ENCODE results near the gene GATB.

The GATB gene

DNA sequence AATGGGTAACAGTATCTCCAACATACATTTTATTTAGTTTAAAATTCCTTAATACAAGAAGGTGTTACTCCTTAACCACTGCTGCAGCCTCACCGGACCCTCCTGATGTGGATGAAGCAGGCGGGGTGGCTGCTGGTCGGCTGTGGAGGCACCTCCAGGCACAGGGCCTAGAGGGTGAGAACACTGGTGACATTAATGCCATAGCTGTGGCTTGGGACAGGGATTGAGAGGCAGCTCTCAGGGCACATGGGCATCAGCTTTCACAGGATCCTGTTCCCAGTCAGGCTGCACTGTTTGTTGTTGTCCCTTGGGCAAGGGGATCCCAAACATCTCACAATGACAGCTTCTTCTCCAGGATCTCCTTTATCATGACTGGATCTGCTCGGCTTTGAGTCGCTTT lies 90.0 kb downstream of the GATB start:
- Mint-ChIP-seq H3K36me3 (ENCODE audit: low read depth) (no peaks in the 10 kb centered on the region), H3K4me1 (peaks cover 45% of the 10 kb centered on the region), H3K27me3 (ENCODE audit: low read depth) (peaks cover 9% of the 10 kb centered on the region), H3K27ac (no peak overlapping the region), H3K4me3 (no peak overlapping the region), H3K9me3 (no peaks in the 10 kb centered on the region)
- TF ChIP-seq, protein P1, sequence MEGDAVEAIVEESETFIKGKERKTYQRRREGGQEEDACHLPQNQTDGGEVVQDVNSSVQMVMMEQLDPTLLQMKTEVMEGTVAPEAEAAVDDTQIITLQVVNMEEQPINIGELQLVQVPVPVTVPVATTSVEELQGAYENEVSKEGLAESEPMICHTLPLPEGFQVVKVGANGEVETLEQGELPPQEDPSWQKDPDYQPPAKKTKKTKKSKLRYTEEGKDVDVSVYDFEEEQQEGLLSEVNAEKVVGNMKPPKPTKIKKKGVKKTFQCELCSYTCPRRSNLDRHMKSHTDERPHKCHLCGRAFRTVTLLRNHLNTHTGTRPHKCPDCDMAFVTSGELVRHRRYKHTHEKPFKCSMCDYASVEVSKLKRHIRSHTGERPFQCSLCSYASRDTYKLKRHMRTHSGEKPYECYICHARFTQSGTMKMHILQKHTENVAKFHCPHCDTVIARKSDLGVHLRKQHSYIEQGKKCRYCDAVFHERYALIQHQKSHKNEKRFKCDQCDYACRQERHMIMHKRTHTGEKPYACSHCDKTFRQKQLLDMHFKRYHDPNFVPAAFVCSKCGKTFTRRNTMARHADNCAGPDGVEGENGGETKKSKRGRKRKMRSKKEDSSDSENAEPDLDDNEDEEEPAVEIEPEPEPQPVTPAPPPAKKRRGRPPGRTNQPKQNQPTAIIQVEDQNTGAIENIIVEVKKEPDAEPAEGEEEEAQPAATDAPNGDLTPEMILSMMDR (IDR thresholded peaks at IDR 0.05; ENCODE audit: unreplicated experiment in 3 of 3) = no peak

DNA sequence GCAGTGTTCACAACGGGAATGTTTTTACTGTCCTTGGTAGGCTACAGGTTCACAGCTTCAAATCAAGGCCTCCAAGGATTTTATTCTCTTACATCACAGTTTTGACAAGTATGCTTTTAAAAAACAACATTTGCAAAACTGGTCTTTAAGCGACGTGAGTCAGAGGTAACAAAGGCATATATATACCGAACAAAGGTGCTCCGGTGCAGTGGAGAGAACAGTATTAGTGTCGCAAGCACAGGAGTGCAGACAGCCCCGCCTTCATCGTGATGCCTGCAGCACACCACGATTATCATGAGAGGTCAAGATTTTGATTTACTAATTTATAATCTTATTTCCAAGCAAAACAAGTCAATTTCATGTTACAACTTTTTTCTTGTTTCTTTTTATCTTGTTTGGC lies 90.8 kb downstream of the GATB start:
- Mint-ChIP-seq H3K4me1 (peaks cover 36% of the 10 kb centered on the region), H3K27me3 (ENCODE audit: low read depth) (peaks cover 9% of the 10 kb centered on the region), H3K9me3 (no peaks in the 10 kb centered on the region), H3K4me3 (no peak overlapping the region), H3K27ac (no peak overlapping the region), H3K36me3 (ENCODE audit: low read depth) (peaks cover 5% of the 10 kb centered on the region)
- TF ChIP-seq, protein P1 (IDR thresholded peaks at IDR 0.05; ENCODE audit: unreplicated experiment in 3 of 3) = no peak

DNA sequence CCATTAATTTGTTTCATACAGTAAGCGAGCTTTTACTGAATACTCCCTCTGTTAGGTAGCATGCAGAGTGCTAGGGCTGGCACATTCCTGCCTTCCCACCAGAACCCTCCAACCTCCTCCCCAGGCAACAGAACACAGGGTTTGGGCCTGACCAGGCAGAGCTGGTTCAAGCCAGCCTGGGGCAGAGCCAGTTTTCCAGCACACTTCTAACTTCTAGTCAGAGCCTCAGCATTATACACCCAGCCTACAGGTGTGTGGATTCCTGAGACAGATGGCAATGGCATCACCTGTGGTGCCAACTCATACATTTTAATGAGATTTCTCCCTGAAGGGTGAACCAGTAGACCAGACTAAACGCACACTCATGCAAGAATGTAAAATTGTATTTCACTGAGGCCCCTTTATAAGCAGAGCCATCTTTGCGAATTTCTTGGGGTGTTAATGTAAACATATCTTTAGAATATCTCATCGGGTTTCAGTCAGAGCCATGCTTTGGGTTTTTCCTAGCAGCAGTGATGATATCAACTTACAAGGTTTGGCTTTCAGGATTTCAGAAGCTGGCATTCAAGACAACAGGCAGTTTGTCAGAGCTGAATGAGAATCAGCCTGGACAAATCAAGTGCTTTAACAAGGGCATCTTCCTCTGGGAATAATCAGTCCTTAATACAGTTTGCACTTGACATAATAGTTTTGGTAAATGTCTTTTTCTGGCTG lies 92.0 kb downstream of the GATB start:
- no peaks in the 10 kb centered on the region for H3K9me3 Mint-ChIP-seq
- peaks cover 10% of the 10 kb centered on the region for H3K36me3 Mint-ChIP-seq (ENCODE audit: low read depth)
- peaks cover 31% of the 10 kb centered on the region for H3K4me1 Mint-ChIP-seq
- TF ChIP-seq, protein P1 (IDR thresholded peaks at IDR 0.05; ENCODE audit: unreplicated experiment in 3 of 3) = no peak
- H3K27me3 Mint-ChIP-seq (ENCODE audit: low read depth) = peaks cover 9% of the 10 kb centered on the region
- H3K4me3 Mint-ChIP-seq = no peak overlapping the region
- peak overlapping the region in 1 of 3 experiments; percentile 70 for H3K27ac Mint-ChIP-seq

DNA sequence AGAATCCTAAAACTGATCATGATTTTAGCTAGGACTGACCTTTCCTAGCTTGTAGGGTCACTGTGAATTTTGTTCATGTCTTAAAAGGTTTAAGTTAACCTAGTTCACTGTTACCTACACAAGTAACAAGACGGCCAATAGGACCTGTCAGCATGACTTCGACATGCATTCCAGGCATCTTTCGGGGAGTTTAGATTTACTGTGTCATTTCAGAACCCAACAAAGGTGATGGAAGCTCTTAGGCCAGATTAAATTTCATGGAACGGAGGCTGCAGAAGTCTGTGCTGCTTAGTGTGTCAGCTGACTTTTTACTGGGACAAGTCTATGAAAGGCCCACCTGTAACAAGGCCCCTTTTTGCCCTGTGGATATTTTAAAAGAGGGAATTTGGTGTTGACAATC lies 93.1 kb downstream of the GATB start:
- Mint-ChIP-seq H3K27me3 (ENCODE audit: low read depth) (peaks cover 9% of the 10 kb centered on the region), H3K27ac (no peak overlapping the region), H3K36me3 (ENCODE audit: low read depth) (peaks cover 15% of the 10 kb centered on the region), H3K4me3 (no peak overlapping the region), H3K4me1 (peaks cover 29% of the 10 kb centered on the region), H3K9me3 (no peaks in the 10 kb centered on the region)
- TF ChIP-seq, protein P1 (IDR thresholded peaks at IDR 0.05; ENCODE audit: unreplicated experiment in 3 of 3) = no peak

DNA sequence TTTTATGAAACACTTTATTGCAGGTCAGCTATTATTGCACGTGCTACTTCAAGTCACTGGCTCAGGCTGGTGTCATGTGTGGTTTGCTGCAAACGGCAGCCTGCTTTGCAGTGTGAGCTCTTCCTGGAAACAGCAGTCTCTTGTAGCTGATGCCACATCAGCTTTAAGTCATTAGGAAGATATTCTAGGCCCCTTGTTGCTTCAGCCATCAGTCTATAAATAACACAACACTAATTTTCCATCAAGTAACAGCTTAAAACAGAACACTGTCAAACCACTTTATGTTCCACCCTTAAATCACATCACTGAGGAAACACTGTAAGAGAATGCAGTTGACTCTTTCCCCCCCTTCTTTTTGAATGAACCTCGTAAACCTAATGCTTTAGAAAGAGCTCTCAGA lies 93.8 kb downstream of the GATB start:
- Mint-ChIP-seq H3K9me3 (no peaks in the 10 kb centered on the region), H3K4me1 (peaks cover 29% of the 10 kb centered on the region), H3K36me3 (ENCODE audit: low read depth) (peaks cover 16% of the 10 kb centered on the region), H3K27ac (peak overlapping the region; percentile 37 to 71 (median 58)), H3K27me3 (ENCODE audit: low read depth) (peaks cover 7% of the 10 kb centered on the region), H3K4me3 (no peak overlapping the region)
- TF ChIP-seq, protein P1 (IDR thresholded peaks at IDR 0.05; ENCODE audit: unreplicated experiment in 3 of 3) = no peak

DNA sequence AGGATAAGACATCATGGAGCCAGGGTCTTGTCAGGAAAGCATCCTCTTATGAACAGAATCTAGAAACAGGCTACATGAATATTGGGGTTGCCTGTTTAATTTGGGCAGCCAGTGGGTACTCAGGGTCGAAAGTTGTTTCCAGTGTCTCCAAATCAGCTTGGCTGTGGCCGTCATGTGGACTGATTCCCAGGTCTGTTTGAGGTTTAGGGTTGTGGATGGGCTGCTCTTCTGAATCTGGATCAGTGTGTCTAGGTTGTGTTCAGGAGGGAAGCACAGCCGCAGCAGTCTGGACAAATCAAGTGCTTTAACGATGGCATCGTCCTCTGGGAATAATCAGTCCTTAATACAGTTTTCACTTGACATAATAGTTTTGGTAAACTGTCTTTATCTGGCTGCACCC lies 94.3 kb downstream of the GATB start:
- TF ChIP-seq, protein P1 (IDR thresholded peaks at IDR 0.05; ENCODE audit: unreplicated experiment in 3 of 3) = no peak
- peaks cover 29% of the 10 kb centered on the region for H3K4me1 Mint-ChIP-seq
- H3K27me3 Mint-ChIP-seq (ENCODE audit: low read depth) = peaks cover 5% of the 10 kb centered on the region
- H3K9me3 Mint-ChIP-seq = no peaks in the 10 kb centered on the region
- H3K36me3 Mint-ChIP-seq (ENCODE audit: low read depth) = peaks cover 16% of the 10 kb centered on the region
- peak overlapping the region in 2 of 3 experiments; percentile 58 to 71 for H3K27ac Mint-ChIP-seq
- H3K4me3 Mint-ChIP-seq = no peak overlapping the region
